Activated naive CD4-positive, alpha-beta T cell treated with anti-CD3 and anti-CD28 coated beads, Interleukin-2, amount 50 U/mL, for 24 hours (primary cell): ENCODE data around the gene PCDH1.

Experiments
- H3K27ac Mint-ChIP-seq: one replicate; pipeline ENCODE4 v1.8.0; 2021; ENCODE audit warnings: mild to moderate bottlenecking, mixed read lengths
- H3K27me3 Mint-ChIP-seq: one replicate; pipeline ENCODE4 v1.8.0; 2021; ENCODE audit warnings: mixed read lengths
- H3K36me3 Mint-ChIP-seq: one replicate; pipeline ENCODE4 v1.8.0; 2021; ENCODE audit warnings: mixed read lengths
- H3K4me1 Mint-ChIP-seq: one replicate; pipeline ENCODE4 v1.8.0; 2021; ENCODE audit warnings: mixed read lengths
- H3K4me3 Mint-ChIP-seq: one replicate; pipeline ENCODE4 v1.8.0; 2021; ENCODE audit warnings: mild to moderate bottlenecking, mixed read lengths
- H3K9me3 Mint-ChIP-seq: one replicate; pipeline ENCODE4 v1.8.0; 2021; ENCODE audit warnings: mixed read lengths

Gene PCDH1

DNA sequence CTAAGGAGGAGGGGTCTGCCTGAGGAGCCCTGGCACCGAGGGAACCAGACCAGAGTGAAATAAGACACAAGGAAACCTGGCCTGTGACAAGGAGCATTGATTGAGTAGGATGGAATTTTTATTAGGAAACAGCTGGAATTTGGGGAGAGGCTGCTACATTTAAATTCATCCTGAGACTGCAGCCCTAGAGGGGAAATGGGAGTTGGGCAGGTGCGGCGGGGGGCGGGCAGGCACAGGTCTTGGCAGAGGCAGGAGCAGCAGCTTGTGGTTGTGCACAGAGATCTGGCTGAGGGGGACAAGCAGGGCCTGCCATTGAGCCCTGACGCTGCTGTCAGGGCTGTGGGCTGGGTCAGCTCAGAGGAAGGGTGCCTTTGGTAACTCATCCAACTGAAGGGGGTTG lies 71.6 kb downstream of the PCDH1 start:
- Mint-ChIP-seq H3K27ac (no peak overlapping the region), H3K9me3 (no peaks in the 10 kb centered on the region), H3K36me3 (no peaks in the 10 kb centered on the region), H3K27me3 (peaks cover 41% of the 10 kb centered on the region), H3K4me1 (no peaks in the 10 kb centered on the region), H3K4me3 (no peak overlapping the region)

DNA sequence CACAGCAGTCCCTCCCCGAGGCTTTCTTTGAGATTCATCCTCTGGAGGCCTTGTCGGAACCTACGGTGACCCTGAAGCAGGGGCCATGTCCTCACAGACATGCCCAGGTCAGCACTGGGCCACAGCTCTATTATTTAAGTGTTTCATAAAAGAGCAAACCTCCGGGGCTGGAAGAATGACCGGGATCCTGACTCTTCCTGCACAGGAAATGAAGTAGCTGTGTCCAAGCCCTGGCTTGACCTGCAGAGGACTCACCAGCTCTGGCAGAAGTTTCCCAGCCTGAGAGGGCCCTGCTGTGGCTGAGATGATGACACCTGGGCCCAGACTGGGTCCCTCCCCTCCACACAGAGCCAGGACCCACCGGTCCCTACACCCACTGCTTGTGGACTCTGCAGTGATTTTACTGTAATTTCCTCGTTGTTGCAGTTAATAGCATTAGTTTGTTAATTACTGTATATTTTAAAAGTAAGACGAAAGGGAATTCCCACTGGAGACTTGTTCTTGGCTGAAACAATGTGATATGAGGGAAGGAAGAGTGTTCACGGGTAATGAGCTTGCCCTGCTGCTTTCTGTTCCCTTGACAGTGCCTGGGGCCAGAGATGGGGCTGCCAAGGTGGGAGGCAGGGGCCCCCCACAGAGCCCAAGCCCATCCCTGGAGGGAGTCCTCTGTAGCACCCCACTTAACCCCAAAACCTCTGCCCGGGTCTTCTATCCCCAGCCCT lies 72.2 kb downstream of the PCDH1 start:
- Mint-ChIP-seq H3K4me1 (no peaks in the 10 kb centered on the region), H3K9me3 (no peaks in the 10 kb centered on the region), H3K36me3 (no peaks in the 10 kb centered on the region), H3K4me3 (no peak overlapping the region), H3K27ac (no peak overlapping the region), H3K27me3 (peaks cover 36% of the 10 kb centered on the region)

DNA sequence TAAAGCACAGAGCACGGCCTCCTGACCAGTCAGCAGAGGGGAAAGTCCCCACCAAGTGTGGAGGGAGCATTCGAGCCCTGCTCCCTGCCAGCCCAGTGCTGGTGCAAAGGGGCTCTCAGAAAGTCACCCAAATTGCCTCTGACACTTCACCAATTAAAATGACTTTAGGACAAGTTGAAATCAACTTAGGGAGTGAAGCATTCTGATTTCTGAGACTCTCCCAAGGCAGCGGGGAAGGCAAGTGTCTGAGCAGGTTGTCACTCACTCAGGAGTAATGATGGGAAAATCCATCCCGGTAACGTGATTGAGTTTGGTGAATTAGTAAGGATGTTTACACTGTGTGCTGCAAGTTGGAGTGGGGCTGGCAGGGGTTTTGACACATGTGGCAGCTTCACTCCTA lies 73.7 kb downstream of the PCDH1 start:
- Mint-ChIP-seq H3K36me3 (no peaks in the 10 kb centered on the region), H3K4me1 (no peaks in the 10 kb centered on the region), H3K27me3 (peaks cover 34% of the 10 kb centered on the region), H3K27ac (no peak overlapping the region), H3K9me3 (no peaks in the 10 kb centered on the region), H3K4me3 (no peak overlapping the region)
